ENCODE data around the gene HMCN2.
"Not testable (repeated sequence)": the region's sequence is repeated elsewhere in the genome, so short reads cannot be mapped to it uniquely, and the experiment has no call there.

The HMCN2 gene

GRCh38 chr9:130432796-130433167 is 167.2 kb downstream of the HMCN2 start:
- no peak for DNase-seq
- TF ChIP-seq GATA1 (IDR thresholded peaks at IDR 0.05; ENCODE audit: low read depth, low read length) (no peak), POLR2A (IDR thresholded peaks at IDR 0.05; ENCODE audit: low read length) (no peak)

GRCh38 chr9:130433168-130433946 is 167.8 kb downstream of the HMCN2 start:
- TF ChIP-seq POLR2A (IDR thresholded peaks at IDR 0.05; ENCODE audit: low read length) (no peak), GATA1 (IDR thresholded peaks at IDR 0.05; ENCODE audit: low read depth, low read length) (no peak)
- peak; percentile 48 to 54 for DNase-seq

GRCh38 chr9:130433947-130434262 is 168.3 kb downstream of the HMCN2 start:
- DNase-seq, result no peak
- TF ChIP-seq POLR2A (IDR thresholded peaks at IDR 0.05; ENCODE audit: low read length) (no peak), GATA1 (IDR thresholded peaks at IDR 0.05; ENCODE audit: low read depth, low read length) (no peak)

GRCh38 chr9:130434656-130435055 is 169.1 kb downstream of the HMCN2 start:
- DNase-seq, result not testable (repeated sequence)

- TF ChIP-seq POLR2A (IDR thresholded peaks at IDR 0.05; ENCODE audit: low read length) (no peak), GATA1 (IDR thresholded peaks at IDR 0.05; ENCODE audit: low read depth, low read length) (no peak)
- no peak for DNase-seq
Observed at GRCh38 chr9:130437011-130437789, 171.6 kb downstream of the HMCN2 start.

- TF ChIP-seq GATA1 (IDR thresholded peaks at IDR 0.05; ENCODE audit: low read depth, low read length), result no peak
- TF ChIP-seq POLR2A (IDR thresholded peaks at IDR 0.05; ENCODE audit: low read length), result no peak
Observed at GRCh38 chr9:130438382-130438981, 172.9 kb downstream of the HMCN2 start.

GRCh38 chr9:130441031-130441430 is 175.5 kb downstream of the HMCN2 start:
- DNase-seq, result no peak
- TF ChIP-seq POLR2A (IDR thresholded peaks at IDR 0.05; ENCODE audit: low read length) (no peak), GATA1 (IDR thresholded peaks at IDR 0.05; ENCODE audit: low read depth, low read length) (no peak)

More at GRCh38 chr9:130438382-130438981, 172.9 kb downstream of the HMCN2 start:
- no peak for DNase-seq

GRCh38 chr9:130442746-130443455 is 177.3 kb downstream of the HMCN2 start:
- TF ChIP-seq GATA1 (IDR thresholded peaks at IDR 0.05; ENCODE audit: low read depth, low read length) (no peak), POLR2A (IDR thresholded peaks at IDR 0.05; ENCODE audit: low read length) (no peak)
- no peak for DNase-seq

GRCh38 chr9:130443456-130443801 is 177.9 kb downstream of the HMCN2 start:
- TF ChIP-seq POLR2A (IDR thresholded peaks at IDR 0.05; ENCODE audit: low read length) (no peak), GATA1 (IDR thresholded peaks at IDR 0.05; ENCODE audit: low read depth, low read length) (no peak)

GRCh38 chr9:130443840-130444492 is 178.4 kb downstream of the HMCN2 start:
- TF ChIP-seq GATA1 (IDR thresholded peaks at IDR 0.05; ENCODE audit: low read depth, low read length) (no peak), POLR2A (IDR thresholded peaks at IDR 0.05; ENCODE audit: low read length) (no peak)
- no peak for DNase-seq

More at GRCh38 chr9:130443456-130443801, 177.9 kb downstream of the HMCN2 start:
- DNase-seq, result no peak

- DNase-seq, result peak; percentile 32 to 43
- TF ChIP-seq POLR2A (IDR thresholded peaks at IDR 0.05; ENCODE audit: low read length) (no peak), GATA1 (IDR thresholded peaks at IDR 0.05; ENCODE audit: low read depth, low read length) (no peak)
Observed at GRCh38 chr9:130444565-130445221, 179.1 kb downstream of the HMCN2 start, which contains the start of gene ASS1. ASS1 (plus strand) TSS chr9:130444961; CDS start chr9:130452229, 7,268 bp downstream.

GRCh38 chr9:130445268-130445983 is 179.9 kb downstream of the HMCN2 start:
- no peak for DNase-seq

More at GRCh38 chr9:130445268-130445983, 179.9 kb downstream of the HMCN2 start:
- no peak for TF ChIP-seq POLR2A (IDR thresholded peaks at IDR 0.05; ENCODE audit: low read length)
- TF ChIP-seq GATA1 (IDR thresholded peaks at IDR 0.05; ENCODE audit: low read depth, low read length), result no peak

Measured in erythroblast (primary cell).